SHP77 treated with DMSO at 0.1 percent for 48 hours (cell line): ENCODE measurements around the gene ZNF793.

Source experiments
- DNase-seq: peaks from one replicate; lab custom pipeline; 2025; lab: John Stamatoyannopoulos, UW

Gene ZNF793

GRCh38 chr19:37565370-37565669, 58.6 kb downstream of the ZNF793 start:
- no peak for DNase-seq

GRCh38 chr19:37572203-37572602, 65.5 kb downstream of the ZNF793 start:
- no peak for DNase-seq

DNA sequence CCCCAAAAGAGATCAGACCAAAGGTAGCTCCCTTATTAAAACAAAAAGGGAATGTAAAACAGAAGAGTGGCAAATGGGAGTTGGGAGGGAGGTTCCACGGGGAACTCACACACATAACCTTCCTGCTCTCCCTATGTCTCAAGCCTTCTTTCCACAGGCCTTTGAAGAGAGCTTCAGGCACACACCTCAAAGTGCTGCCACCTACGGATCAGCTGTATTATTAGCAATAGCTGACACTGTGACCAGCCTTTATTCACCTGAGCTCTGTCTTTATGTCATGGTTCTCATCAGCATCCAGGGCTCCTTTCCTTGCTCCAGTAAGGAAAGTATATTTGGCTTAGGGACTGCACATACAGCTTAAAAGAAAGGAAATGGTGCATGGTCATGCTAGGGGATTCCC, 76.6 kb downstream of the ZNF793 start:
- no peak for DNase-seq
